ENCODE data around the gene SETBP1. TPM values are rescaled to one million over a fixed set of nuclear protein-coding genes. Genes with fewer than 3 reads are reported as not detected.

Gene SETBP1
- total RNA-seq, 4 donors from 2014 or later, result 14.5 to 34.2 (median 19.3) TPM

DNA sequence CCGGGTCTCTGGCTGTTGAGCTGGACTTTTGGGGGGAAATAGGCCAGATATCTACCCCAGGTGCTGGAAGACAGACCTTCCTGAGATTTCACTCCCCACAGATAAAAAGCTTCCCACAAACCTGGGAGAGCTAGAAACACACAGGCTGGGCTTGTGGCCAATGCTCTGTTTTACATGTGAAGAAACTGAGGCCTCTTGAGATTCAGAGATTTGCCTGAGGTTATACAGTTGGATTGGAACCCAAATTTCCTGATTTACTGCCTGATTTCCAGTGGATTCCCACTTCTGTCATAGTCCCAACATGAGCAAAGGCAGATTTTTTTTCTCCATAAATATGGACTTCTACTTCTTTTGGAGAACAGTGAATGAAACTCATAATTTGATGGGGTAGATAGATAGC lies 360.2 kb downstream of the SETBP1 start:
- no peak for ATAC-seq (ENCODE audit: low FRiP score)

DNA sequence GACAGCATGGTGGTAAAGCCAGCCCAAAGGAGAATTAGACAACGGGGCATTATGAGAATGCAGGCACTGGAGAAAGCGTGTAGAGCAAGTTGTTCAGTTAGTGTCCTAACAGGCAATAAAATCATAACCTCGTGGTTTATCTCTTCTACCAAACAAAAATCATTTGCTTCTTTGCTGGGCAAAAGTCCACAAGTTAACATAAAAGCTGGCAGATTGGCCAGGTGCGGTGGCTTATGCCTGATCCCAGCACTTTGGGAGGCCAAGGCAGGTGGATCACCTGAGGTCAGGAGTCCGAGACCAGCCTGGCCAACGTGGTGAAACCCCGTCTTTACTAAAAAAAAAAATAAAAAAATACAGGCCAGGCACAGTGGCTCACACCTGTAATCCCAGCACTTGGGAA lies 364.1 kb downstream of the SETBP1 start:
- TF ChIP-seq, protein P1, sequence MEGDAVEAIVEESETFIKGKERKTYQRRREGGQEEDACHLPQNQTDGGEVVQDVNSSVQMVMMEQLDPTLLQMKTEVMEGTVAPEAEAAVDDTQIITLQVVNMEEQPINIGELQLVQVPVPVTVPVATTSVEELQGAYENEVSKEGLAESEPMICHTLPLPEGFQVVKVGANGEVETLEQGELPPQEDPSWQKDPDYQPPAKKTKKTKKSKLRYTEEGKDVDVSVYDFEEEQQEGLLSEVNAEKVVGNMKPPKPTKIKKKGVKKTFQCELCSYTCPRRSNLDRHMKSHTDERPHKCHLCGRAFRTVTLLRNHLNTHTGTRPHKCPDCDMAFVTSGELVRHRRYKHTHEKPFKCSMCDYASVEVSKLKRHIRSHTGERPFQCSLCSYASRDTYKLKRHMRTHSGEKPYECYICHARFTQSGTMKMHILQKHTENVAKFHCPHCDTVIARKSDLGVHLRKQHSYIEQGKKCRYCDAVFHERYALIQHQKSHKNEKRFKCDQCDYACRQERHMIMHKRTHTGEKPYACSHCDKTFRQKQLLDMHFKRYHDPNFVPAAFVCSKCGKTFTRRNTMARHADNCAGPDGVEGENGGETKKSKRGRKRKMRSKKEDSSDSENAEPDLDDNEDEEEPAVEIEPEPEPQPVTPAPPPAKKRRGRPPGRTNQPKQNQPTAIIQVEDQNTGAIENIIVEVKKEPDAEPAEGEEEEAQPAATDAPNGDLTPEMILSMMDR (IDR thresholded peaks at IDR 0.05), result no peak
- no peak for DNase-seq (ENCODE audit: low spot score)
- no peak for ATAC-seq (ENCODE audit: low FRiP score)

More for the DNA sequence above, 360.2 kb downstream of the SETBP1 start:
- TF ChIP-seq, protein P1 (IDR thresholded peaks at IDR 0.05), result no peak
- no peak for DNase-seq (ENCODE audit: low spot score)

DNA sequence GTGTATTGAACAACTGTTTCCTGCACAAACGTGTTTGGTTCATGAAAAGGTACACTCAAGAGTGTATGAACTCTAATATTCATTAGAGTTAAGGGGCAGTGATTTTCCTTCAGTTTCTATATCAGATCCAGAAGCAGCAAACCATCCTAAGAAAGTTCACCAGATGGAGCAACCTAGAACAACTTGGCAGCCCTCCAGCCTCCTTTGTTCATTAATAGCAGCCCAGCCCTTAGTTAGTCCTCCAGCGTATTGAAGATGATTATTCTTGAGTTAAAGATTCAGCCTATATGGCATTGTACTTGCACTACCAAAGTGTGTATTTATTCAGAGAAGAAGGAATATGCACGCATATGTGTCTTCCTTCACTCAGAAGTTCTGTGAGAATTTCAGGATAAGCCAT lies 365.5 kb downstream of the SETBP1 start:
- DNase-seq (ENCODE audit: low spot score) (no peak), ATAC-seq (ENCODE audit: low FRiP score) (no peak)
- TF ChIP-seq, protein P1 (IDR thresholded peaks at IDR 0.05), result no peak

DNA sequence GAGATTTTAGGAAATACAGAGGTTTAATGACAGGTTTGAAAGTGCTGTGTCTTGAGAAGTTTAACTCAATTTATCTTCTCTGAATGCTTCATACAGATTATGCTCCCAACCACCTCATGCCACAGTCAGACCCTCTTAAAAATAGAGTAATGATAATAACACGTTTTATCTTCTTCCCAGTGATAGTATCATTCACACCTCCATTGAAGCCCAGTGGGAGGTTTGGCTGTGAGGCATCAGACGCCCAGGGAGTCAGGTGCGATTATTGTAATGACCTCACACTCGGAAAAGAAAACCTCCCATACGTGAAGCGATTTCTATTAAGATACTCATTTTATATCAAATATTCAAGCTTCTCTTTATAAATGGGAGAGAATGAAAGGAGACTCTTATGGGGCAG lies 366.3 kb downstream of the SETBP1 start:
- DNase-seq (ENCODE audit: low spot score) (no peak), ATAC-seq (ENCODE audit: low FRiP score) (no peak)
- TF ChIP-seq, protein P1 (IDR thresholded peaks at IDR 0.05), result no peak

DNA sequence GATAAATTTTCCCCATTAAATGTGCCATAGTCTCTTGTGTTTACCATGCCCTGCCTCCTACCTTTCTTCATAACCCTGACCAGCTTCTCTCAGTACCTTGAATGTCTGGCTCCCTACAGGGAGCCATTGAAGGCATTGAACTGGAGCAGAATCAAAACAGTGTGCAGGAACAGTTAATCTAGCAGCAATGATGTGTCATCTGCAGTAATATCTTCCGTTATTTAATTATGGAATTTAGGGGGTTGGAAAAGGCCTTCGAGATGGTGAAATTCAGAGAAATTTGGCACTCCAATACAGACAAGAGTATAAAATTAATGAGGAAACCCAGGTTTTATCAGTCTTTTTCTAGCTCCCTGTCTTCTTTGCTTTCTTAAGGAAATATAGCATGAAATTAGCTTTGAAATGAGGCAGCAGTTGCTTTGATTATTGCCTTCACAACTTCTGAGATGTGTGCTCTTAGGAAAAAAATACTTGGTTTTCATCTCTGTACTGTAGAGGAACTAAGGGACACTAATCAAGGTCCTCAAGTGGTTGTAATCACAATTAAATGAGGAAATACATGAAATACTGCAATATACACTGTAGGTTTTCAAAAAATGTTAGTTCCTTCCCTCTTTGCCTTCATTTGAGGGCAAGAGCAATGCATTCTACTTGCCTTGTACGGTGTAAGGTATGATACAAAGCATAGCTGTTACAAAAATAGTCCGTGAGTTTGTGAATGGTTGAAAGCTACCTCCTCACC lies 369.1 kb downstream of the SETBP1 start:
- TF ChIP-seq, protein P1 (IDR thresholded peaks at IDR 0.05), result no peak
- ATAC-seq (ENCODE audit: low FRiP score) (no peak), DNase-seq (ENCODE audit: low spot score) (no peak)

DNA sequence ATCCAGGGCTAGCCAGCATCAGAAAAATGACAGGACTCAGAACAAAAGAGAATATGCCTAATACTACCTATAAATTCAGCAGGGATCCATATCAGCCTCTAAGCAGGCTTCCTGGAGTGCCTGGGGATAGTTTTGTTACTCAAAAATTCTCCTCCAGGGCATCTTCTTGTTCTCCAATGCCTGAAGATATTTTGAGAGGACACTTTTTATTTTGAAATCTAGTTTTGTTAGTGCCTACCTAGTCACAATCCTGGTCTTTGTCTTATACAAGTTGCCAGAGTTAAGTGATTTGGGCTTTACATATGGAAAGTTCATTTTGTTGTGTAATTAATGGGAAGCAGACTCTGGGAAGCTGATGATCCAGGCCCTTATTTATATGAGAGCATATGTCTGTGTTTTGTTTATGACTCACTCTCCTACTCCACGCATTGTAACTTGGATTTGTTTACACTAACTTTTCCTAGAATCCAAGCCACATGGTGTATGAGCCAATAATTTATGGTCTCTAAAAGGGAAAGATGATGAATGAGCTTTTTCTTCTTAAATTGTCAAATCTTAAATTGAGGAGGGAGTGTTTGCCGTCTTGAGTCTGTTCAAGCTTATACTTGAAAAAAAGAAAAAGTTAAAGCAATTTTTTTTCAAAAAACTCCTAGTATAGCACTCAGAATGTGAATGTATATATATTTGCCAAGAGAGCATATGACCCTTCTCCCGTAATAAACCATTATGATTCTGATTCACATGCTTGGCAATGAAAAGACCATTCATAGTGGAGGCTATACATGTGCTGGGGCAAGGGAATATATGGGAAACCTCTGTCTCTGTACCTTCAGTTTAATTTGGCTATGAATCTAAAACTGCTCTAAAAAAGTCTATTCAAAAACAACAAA lies 370.3 kb downstream of the SETBP1 start:
- ATAC-seq (ENCODE audit: low FRiP score), result no peak
- DNase-seq (ENCODE audit: low spot score), result no peak
- TF ChIP-seq, protein P1 (IDR thresholded peaks at IDR 0.05), result no peak

Data from omental fat pad (tissue), 4 donors.